Fibroblast of the aortic adventitia (primary cell): Measurements from ENCODE around the gene SARS2. TPM values are rescaled to one million over a fixed set of nuclear protein-coding genes. Genes with fewer than 3 reads are reported as not detected.

Source experiments
- DNase-seq: peaks from one replicate; pipeline ENCODE4 v3.0.0-alpha.2; 2010; ENCODE audit warnings: low read depth
- H3K4me3 ChIP-seq: 2 replicates; pipeline ENCODE4 v1.5.1; 2011; ENCODE audit warnings: low read depth, mild to moderate bottlenecking, control low read depth, low read length, moderate library complexity
- CTCF ChIP-seq: IDR thresholded peaks from 2 replicates; pipeline ENCODE4 v1.5.1; 2011; ENCODE audit warnings: mild to moderate bottlenecking, low read length, control low read depth, inconsistent platforms; ENCODE audit not compliant: insufficient read depth
- total RNA-seq: library from RNA; depleted of rRNA; stranded (reverse); fragments of >200 nt; gene quantifications from 2 replicates; pipeline ENCODE4 v1.2.3, GENCODE V29; 2012; ENCODE audit warnings: low replicate concordance

SARS2 gene
- total RNA-seq, 1 donor, result 15.5 TPM

DNA sequence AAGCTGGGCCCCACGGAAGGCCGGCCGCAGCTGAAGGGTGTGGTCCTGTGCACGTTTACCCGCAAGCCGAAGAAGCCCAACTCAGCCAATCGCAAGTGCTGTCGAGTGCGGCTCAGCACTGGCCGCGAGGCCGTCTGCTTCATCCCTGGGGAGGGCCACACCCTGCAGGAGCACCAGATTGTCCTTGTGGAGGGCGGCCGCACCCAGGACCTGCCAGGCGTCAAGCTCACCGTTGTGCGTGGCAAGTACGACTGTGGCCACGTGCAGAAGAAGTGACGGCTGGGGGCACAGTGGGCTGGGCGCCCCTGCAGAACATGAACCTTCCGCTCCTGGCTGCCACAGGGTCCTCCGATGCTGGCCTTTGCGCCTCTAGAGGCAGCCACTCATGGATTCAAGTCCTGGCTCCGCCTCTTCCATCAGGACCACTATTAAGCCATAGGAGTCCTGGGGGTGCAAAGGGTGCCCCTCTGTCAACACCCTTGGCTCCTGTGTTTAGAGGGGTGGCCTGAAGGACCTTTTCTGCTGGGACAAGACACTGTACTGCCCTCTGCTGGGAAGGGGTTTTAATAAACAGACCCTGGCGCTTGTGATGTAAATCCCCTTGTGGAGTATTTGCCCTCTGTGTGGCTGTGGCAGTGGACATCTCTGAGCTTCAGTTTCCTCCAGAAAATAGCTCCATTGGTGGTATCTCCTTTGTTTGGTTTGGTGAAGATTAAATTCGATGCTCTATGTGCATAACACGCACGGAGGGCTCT is 2.0 kb upstream of the SARS2 start:
- TF ChIP-seq CTCF, result peak; percentile 38
- peak; percentile 44 for DNase-seq
- no peak overlapping the region for H3K4me3 ChIP-seq

DNA sequence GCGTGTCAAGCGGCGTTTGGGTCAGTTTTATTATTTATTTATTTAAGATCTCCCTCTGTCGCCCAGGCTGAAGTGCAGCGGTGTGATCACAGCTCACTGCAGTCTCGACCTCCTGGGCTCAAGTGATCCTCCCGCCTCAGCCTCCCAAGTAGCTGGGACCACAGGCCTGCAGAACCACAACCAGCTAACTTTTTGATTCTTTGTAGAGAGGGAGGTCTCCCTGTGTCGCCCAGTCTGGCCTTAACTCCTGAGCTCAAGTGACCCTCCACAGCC is 894 bp upstream of the SARS2 start:
- H3K4me3 ChIP-seq, result peak overlapping the region; percentile 73
- DNase-seq, result no peak
- TF ChIP-seq CTCF, result no peak

GRCh38 chr19:38930776-38931520 is 385 bp upstream of the SARS2 start, which contains the start of gene MRPS12:
Gene MRPS12 (plus strand): TSS chr19:38930944. CDS start chr19:38931295, 351 bp downstream.
- DNase-seq, result peak; percentile 99
- H3K4me3 ChIP-seq, result peak within 1 kb of the TSS; percentile 84
- TF ChIP-seq CTCF, result no peak

- DNase-seq, result no peak
- no peak for TF ChIP-seq CTCF
- no peak overlapping the region for H3K4me3 ChIP-seq
Observed at GRCh38 chr19:38928391-38929001, 2.1 kb downstream of the SARS2 start.

GRCh38 chr19:38924388-38924787 is 6.2 kb downstream of the SARS2 start:
- H3K4me3 ChIP-seq, result no peak overlapping the region
- no peak for TF ChIP-seq CTCF
- DNase-seq, result no peak

DNA sequence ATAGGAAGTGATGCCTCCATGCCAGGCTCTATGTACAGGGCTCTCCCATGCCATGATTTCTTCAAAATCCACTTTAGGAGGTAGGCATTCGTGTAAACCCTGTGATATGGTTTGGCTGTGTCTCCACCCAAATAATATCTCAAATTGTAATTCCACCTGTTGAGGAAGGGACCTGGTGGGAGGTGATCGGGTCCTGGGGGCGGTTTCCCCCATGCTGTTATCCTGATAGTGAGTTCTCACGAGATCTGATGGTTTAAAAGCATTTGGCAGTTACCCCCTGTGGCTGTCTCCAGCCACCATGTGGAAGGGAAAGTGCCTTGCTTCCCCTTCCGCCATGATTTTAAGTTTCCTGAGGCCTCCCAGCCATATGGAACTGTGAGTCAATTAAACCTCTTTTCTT is 8.1 kb downstream of the SARS2 start:
- H3K4me3 ChIP-seq, result no peak overlapping the region
- DNase-seq, result no peak
- TF ChIP-seq CTCF, result no peak
